H1 (cell line): Measurements from ENCODE around the gene NELL2. TPM values are rescaled to one million over a fixed set of nuclear protein-coding genes. Genes with fewer than 3 reads are reported as not detected.

Source experiments
- CTCF ChIA-PET: fragments of 300-600 bp; sonication (Branson Sonifier 250); formaldehyde crosslinking; loops from one replicate; lab custom pipeline; 2021; ENCODE audit not compliant: partially characterized antibody; lab: Charles Lee
- POLR2A ChIA-PET: fragments of 300-600 bp; sonication (Branson Sonifier 250); formaldehyde crosslinking; loops from one replicate; lab custom pipeline; 2021; ENCODE audit warnings: inconsistent platforms; ENCODE audit not compliant: partially characterized antibody; lab: Charles Lee
- DNase-seq, 2 experiments: peaks; one replicate each; pipeline versions ENCODE4 v3.0.0 to v3.0.0-alpha.2; 2010 to 2022; ENCODE audit warnings: low spot score in 2 of 2, low read depth in 1 of 2, mixed read lengths in 1 of 2
- FAIRE-seq: peaks from 2 replicates; lab custom pipeline; 2011; peaks lifted over from hg19 to GRCh38; lab: Jason Lieb, UNC
- H2AFZ ChIP-seq: 2 replicates; pipeline ENCODE4 v1.8.1; 2012; ENCODE audit warnings: low read length, inconsistent platforms
- H2AK5ac ChIP-seq: 2 replicates; pipeline ENCODE4 v1.6.1; 2013; ENCODE audit warnings: low read depth, low read length
- H2BK120ac ChIP-seq: replicated peaks from 2 replicates; pipeline ENCODE3; 2013; ENCODE audit warnings: low read depth, low read length, inconsistent platforms
- H2BK12ac ChIP-seq: 2 replicates; pipeline ENCODE4 v1.6.1; 2013; ENCODE audit warnings: low read depth, low read length
- H2BK15ac ChIP-seq: 2 replicates; pipeline ENCODE4 v1.6.1; 2013; ENCODE audit warnings: low read length
- H2BK20ac ChIP-seq: 2 replicates; pipeline ENCODE4 v1.6.1; 2013; ENCODE audit warnings: low read length
- H2BK5ac ChIP-seq: 2 replicates; pipeline ENCODE4 v1.6.1; 2013; ENCODE audit warnings: low read depth, low read length
- H3K14ac ChIP-seq: 2 replicates; pipeline ENCODE4 v1.6.1; 2013; ENCODE audit warnings: inconsistent platforms; ENCODE audit not compliant: insufficient read length
- H3K18ac ChIP-seq: 2 replicates; pipeline ENCODE4 v1.6.1; 2013; ENCODE audit warnings: low read length; ENCODE audit errors: extremely low read depth
- H3K23ac ChIP-seq: 2 replicates; pipeline ENCODE4 v1.6.1; 2013; ENCODE audit warnings: inconsistent platforms; ENCODE audit not compliant: insufficient read length
- H3K23me2 ChIP-seq: 2 replicates; pipeline ENCODE4 v1.6.1; 2013; ENCODE audit warnings: low read depth, low read length
- H3K27ac ChIP-seq: 2 replicates; pipeline ENCODE4 v1.6.1; 2011; ENCODE audit warnings: low read depth, low read length, inconsistent platforms
- H3K27me3 ChIP-seq, 4 experiments: replicated peaks in 1 of 4; 1 replicate in 1 of 4; 2 replicates in 3 of 4; pipeline versions ENCODE4 v1.6.1 to v1.8.1; 2011 to 2013; ENCODE audit warnings: low read length in 3 of 4, mild to moderate bottlenecking in 3 of 4, inconsistent platforms in 2 of 4, mixed read lengths in 2 of 4, moderate library complexity in 1 of 4; ENCODE audit not compliant: control insufficient read depth in 3 of 4, insufficient read depth in 3 of 4; ENCODE audit errors: extremely low read depth in 1 of 4
- H3K36me3 ChIP-seq, 4 experiments: 2 replicates each; pipeline versions ENCODE4 v1.6.1 to v1.8.1; 2011 to 2013; ENCODE audit warnings: mild to moderate bottlenecking in 4 of 4, low read length in 3 of 4, moderate library complexity in 2 of 4, control low read depth in 1 of 4, inconsistent platforms in 1 of 4; ENCODE audit not compliant: insufficient read depth in 4 of 4, control insufficient read depth in 2 of 4
- H3K4ac ChIP-seq: replicated peaks from 2 replicates; pipeline ENCODE3; 2013; ENCODE audit warnings: low read length, low read depth, mixed read lengths, inconsistent platforms; ENCODE audit not compliant: insufficient read length
- H3K4me1 ChIP-seq, 4 experiments: replicated peaks in 1 of 4; 1 replicate in 1 of 4; 2 replicates in 3 of 4; pipeline versions ENCODE4 v1.6.1 to v1.8.1; 2011 to 2013; ENCODE audit warnings: low read length in 3 of 4, inconsistent platforms in 2 of 4, mixed read lengths in 1 of 4; ENCODE audit not compliant: insufficient read depth in 4 of 4, control insufficient read depth in 3 of 4
- H3K4me2 ChIP-seq, 2 experiments: 2 replicates each; pipeline versions ENCODE4 v1.6.1 to v1.8.1; 2011 to 2013; ENCODE audit warnings: low read depth in 2 of 2, low read length in 2 of 2, control low read depth in 1 of 2, inconsistent platforms in 1 of 2, mild to moderate bottlenecking in 1 of 2; ENCODE audit not compliant: insufficient read depth in 1 of 2
- H3K4me3 ChIP-seq, 4 experiments: fragments of 200-600, 300-600 bp in 1 of 4; sonication (generic), shearing (Covaris generic), sonication (Bioruptor Twin) in 1 of 4; 2 replicates each; pipeline versions ENCODE4 v1.5.1 to v1.8.1; 2011 to 2016; ENCODE audit warnings: low read length in 4 of 4, low read depth in 3 of 4, control low read depth in 2 of 4, inconsistent platforms in 2 of 4, mild to moderate bottlenecking in 2 of 4, mixed read lengths in 1 of 4, moderate library complexity in 1 of 4; ENCODE audit not compliant: insufficient read depth in 2 of 4; ENCODE audit errors: extremely low read depth in 1 of 4
- H3K56ac ChIP-seq: replicated peaks from 2 replicates; pipeline ENCODE3; 2013; ENCODE audit warnings: low read depth, mild to moderate bottlenecking, mixed read lengths, low read length, inconsistent platforms; ENCODE audit not compliant: insufficient read length
- H3K79me1 ChIP-seq: 2 replicates; pipeline ENCODE4 v1.6.1; 2013; ENCODE audit warnings: low read depth, low read length, control low read depth
- H3K79me2 ChIP-seq, 2 experiments: 2 replicates each; pipeline versions ENCODE4 v1.6.1 to v1.8.1; 2012 to 2013; ENCODE audit warnings: low read length in 2 of 2, mild to moderate bottlenecking in 2 of 2, inconsistent platforms in 1 of 2; ENCODE audit not compliant: insufficient read depth in 2 of 2, control insufficient read depth in 1 of 2
- H3K9ac ChIP-seq, 4 experiments: replicated peaks in 1 of 4; 1 replicate in 1 of 4; 2 replicates in 3 of 4; pipeline versions ENCODE4 v1.6.1 to v1.8.1; 2011 to 2013; ENCODE audit warnings: low read depth in 3 of 4, low read length in 3 of 4, control low read depth in 2 of 4, mild to moderate bottlenecking in 2 of 4, moderate library complexity in 2 of 4, inconsistent platforms in 1 of 4; ENCODE audit errors: extremely low read depth in 1 of 4
- H3K9me3 ChIP-seq, 2 experiments: 2 replicates each; pipeline versions ENCODE4 v1.6.1 to v1.8.1; 2012 to 2013; ENCODE audit warnings: mild to moderate bottlenecking in 2 of 2, moderate library complexity in 2 of 2, control low read depth in 1 of 2, inconsistent platforms in 1 of 2, low read depth in 1 of 2, low read length in 1 of 2, mixed read lengths in 1 of 2; ENCODE audit not compliant: insufficient read depth in 2 of 2
- H4K20me1 ChIP-seq, 2 experiments: replicated peaks in 1 of 2; 2 replicates each; pipeline versions ENCODE3 to v1.8.1; 2011 to 2013; ENCODE audit warnings: inconsistent platforms in 2 of 2, low read length in 2 of 2, mild to moderate bottlenecking in 1 of 2; ENCODE audit not compliant: insufficient read depth in 2 of 2, control insufficient read depth in 1 of 2
- H4K5ac ChIP-seq: 2 replicates; pipeline ENCODE4 v1.6.1; 2013; ENCODE audit warnings: low read length, low read depth, mixed read lengths, inconsistent platforms; ENCODE audit not compliant: insufficient read length
- H4K8ac ChIP-seq: 2 replicates; pipeline ENCODE4 v1.8.0; 2013; ENCODE audit warnings: mild to moderate bottlenecking, moderate library complexity, low read length, inconsistent platforms; ENCODE audit not compliant: insufficient read depth; ENCODE audit errors: extremely low read depth
- H4K91ac ChIP-seq: replicated peaks from 2 replicates; pipeline ENCODE3; 2013; ENCODE audit warnings: low read length, mixed read lengths, inconsistent platforms; ENCODE audit not compliant: insufficient read length
- CHD1 ChIP-seq: IDR thresholded peaks from 2 replicates; pipeline ENCODE4 v1.6.1; 2012; ENCODE audit warnings: low read depth, low read length, improper control_type of control experiment
- CTCF ChIP-seq, 3 experiments: IDR thresholded peaks; 1 replicate in 2 of 3; 2 replicates in 1 of 3; pipeline versions ENCODE4 v1.5.1 to v1.6.1; 2011; ENCODE audit warnings: low read length in 3 of 3, mild to moderate bottlenecking in 3 of 3, inconsistent platforms in 2 of 3, low read depth in 1 of 3, moderate library complexity in 1 of 3; ENCODE audit not compliant: insufficient read depth in 1 of 3; ENCODE audit errors: control extremely low read depth in 1 of 3
- EP300 ChIP-seq, 2 experiments: IDR thresholded peaks; 1 replicate in 1 of 2; 2 replicates in 1 of 2; pipeline ENCODE4 v1.6.1; 2011 to 2012; ENCODE audit warnings: low read depth in 2 of 2, low read length in 2 of 2, mild to moderate bottlenecking in 2 of 2, borderline replicate concordance in 1 of 2, inconsistent platforms in 1 of 2, moderate library complexity in 1 of 2
- HDAC6 ChIP-seq: IDR thresholded peaks from one replicate; pipeline ENCODE4 v1.7.1; 2012; ENCODE audit warnings: low read depth, mild to moderate bottlenecking, inconsistent platforms, low read length, moderate library complexity
- JUND ChIP-seq: IDR thresholded peaks from 2 replicates; pipeline ENCODE4 v1.6.1; 2011; ENCODE audit warnings: mild to moderate bottlenecking, improper control_type of control experiment, low read length
- NANOG ChIP-seq: IDR thresholded peaks from 2 replicates; pipeline ENCODE4 v1.6.1; 2011; ENCODE audit warnings: low read length, low read depth, mild to moderate bottlenecking, inconsistent platforms; ENCODE audit not compliant: insufficient read depth, poor library complexity, severe bottlenecking
- RBBP5 ChIP-seq: IDR thresholded peaks from 2 replicates; pipeline ENCODE4 v1.7.1; 2012; ENCODE audit warnings: low read depth, mild to moderate bottlenecking, inconsistent platforms, low read length, moderate library complexity, borderline replicate concordance
- SIN3A ChIP-seq, 2 experiments: IDR thresholded peaks in 1 of 2; conservative IDR thresholded peaks in 1 of 2; 2 replicates each; pipeline ENCODE4 v1.6.1; 2011 to 2012; ENCODE audit warnings: low read length in 2 of 2, improper control_type of control experiment in 1 of 2, low read depth in 1 of 2, mild to moderate bottlenecking in 1 of 2
- SIRT6 ChIP-seq: IDR thresholded peaks from one replicate; pipeline ENCODE4 v1.7.1; 2012; ENCODE audit warnings: low read length, inconsistent platforms
- SRF ChIP-seq: IDR thresholded peaks from 2 replicates; pipeline ENCODE4 v1.6.1; 2011; ENCODE audit warnings: mild to moderate bottlenecking, low read depth, low read length, moderate library complexity
- TCF12 ChIP-seq: IDR thresholded peaks from 2 replicates; pipeline ENCODE4 v1.6.1; 2011; ENCODE audit warnings: low read depth, mild to moderate bottlenecking, low read length
- TEAD4 ChIP-seq: IDR thresholded peaks from 2 replicates; pipeline ENCODE4 v1.6.1; 2012; ENCODE audit warnings: low read depth, low read length, inconsistent platforms, mixed read lengths
- WGBS, 2 experiments: shearing (Covaris generic) in 1 of 2; methylation state at CpG; one replicate each; pipeline versions ENCODE4 v1.1.6 to v1.1.7; 2013 to 2015; ENCODE audit warnings: low lambda C conversion rate in 2 of 2, mixed read lengths in 2 of 2, inconsistent platforms in 1 of 2, low coverage in 1 of 2, missing lambda C conversion rate in 1 of 2; ENCODE audit not compliant: insufficient replicate concordance in 2 of 2, insufficient coverage in 1 of 2, insufficient read length in 1 of 2; ENCODE audit errors: extremely low coverage in 1 of 2, missing lambda C conversion rate in 1 of 2; 5-methylcytosine and 5-hydroxymethylcytosine counted together
- polyA plus RNA-seq, 7 experiments: library from polyadenylated mRNA; depleted of rRNA in 3 of 7; stranded (reverse) in 5 of 7; unstranded in 2 of 7; fragments of >200 nt in 5 of 7; fragments of 200-250 nt in 2 of 7; gene quantifications; 1 replicate in 5 of 7; 2 replicates in 1 of 7; 4 replicates in 1 of 7; pipeline versions ENCODE4 v1.2.1 to v1.2.3, GENCODE V29; 2011 to 2013; ENCODE audit warnings: missing spikeins in 2 of 7, mixed read lengths in 2 of 7
- total RNA-seq: library from RNA; stranded (reverse); fragmentation: NEBNext Ultra II Directional; extraction: Animal tissue kit (Norgen Biotek cat#: 25700); gene quantifications from 2 replicates; pipeline ENCODE4 v1.2.1, GENCODE V29; 2021

NELL2 gene
- total and polyA plus RNA-seq, 2 of the 8 experiments (the other 6 are each of a cell fraction or from before 2014, with no cell fraction given) = 54.2 to 56.8 TPM

GRCh38 chr12:44759289-44759688, 116.8 kb downstream of the NELL2 start:
- no peak overlapping the region for H3K27ac ChIP-seq
- H3K4me2 ChIP-seq = no peak overlapping the region
- H2BK15ac ChIP-seq = no peak overlapping the region
- H4K20me1 ChIP-seq = no peaks in the 10 kb centered on the region
- H3K79me1 ChIP-seq = no peaks in the 10 kb centered on the region
- H3K14ac ChIP-seq = no peak overlapping the region
- no peak overlapping the region for H3K18ac ChIP-seq
- no peak overlapping the region for H3K9ac ChIP-seq
- CTCF ChIA-PET = interaction anchor here (0.6 kb wide), 1 partner anchor 381 kb away, joined by 3 read pairs; no protein-coding TSS in a partner anchor
- DNase-seq (no peak), FAIRE-seq (no peak)
- no peak overlapping the region for H3K23ac ChIP-seq
- no peak overlapping the region for H2BK5ac ChIP-seq
- 89% methylated on average over 1 of the region's 1 CpG; no CpG with 5 or more reads in 1 of the 2 experiments for WGBS, 2 experiments
- H3K56ac ChIP-seq = no peak overlapping the region
- no peak for TF ChIP-seq CTCF (IDR thresholded peaks at IDR 0.05; ENCODE audit: control extremely low read depth in 1 of 3, insufficient read depth in 1 of 3, low read depth in 1 of 3, low read length in 3 of 3)
- no peak for TF ChIP-seq NANOG
- no peak for TF ChIP-seq EP300 (IDR thresholded peaks at IDR 0.05; ENCODE audit: borderline replicate concordance in 1 of 2, low read depth in 2 of 2, low read length in 2 of 2)
- TF ChIP-seq TCF12 = no peak
- no peak for TF ChIP-seq SIRT6
- no peak for TF ChIP-seq HDAC6
- TF ChIP-seq RBBP5 = no peak
- no peak for TF ChIP-seq JUND
- TF ChIP-seq CHD1 = no peak
- no peak for TF ChIP-seq TEAD4
- TF ChIP-seq SRF = no peak
- no peak for TF ChIP-seq SIN3A (conservative IDR thresholded peaks at IDR 0.05 in 1 of 2, IDR thresholded peaks at IDR 0.05 in 1 of 2; ENCODE audit: low read depth in 1 of 2, low read length in 2 of 2)
- TF ChIP-seq, all 59 proteins: peak for 0
- H3K79me2 ChIP-seq = no peaks in the 10 kb centered on the region
- H3K9me3 ChIP-seq = no peaks in the 10 kb centered on the region
- H3K4me1 ChIP-seq = peaks cover 0 to 3% (median 3%) of the 10 kb centered on the region in 4 experiments; a peak in 3 of 7 replicates
- no peak overlapping the region for H4K8ac ChIP-seq
- no peak overlapping the region for H2AK5ac ChIP-seq
- no peak overlapping the region for H2BK12ac ChIP-seq
- no peaks in the 10 kb centered on the region; the same call in 1 of the 2 replicates for H3K23me2 ChIP-seq
- H3K36me3 ChIP-seq = no peaks in the 10 kb centered on the region
- H3K27me3 ChIP-seq = no peaks in the 10 kb centered on the region
- no peak overlapping the region for H2BK120ac ChIP-seq
- H4K91ac ChIP-seq = no peak overlapping the region
- no peak overlapping the region for H2AFZ ChIP-seq
- no peak overlapping the region for H3K4ac ChIP-seq
- no peak overlapping the region for H2BK20ac ChIP-seq
- no peak overlapping the region for H3K4me3 ChIP-seq
- POLR2A ChIA-PET = no interaction called here
- no peak overlapping the region for H4K5ac ChIP-seq
